Measurements from ENCODE around the gene TUBB8.
"Not testable (repeated sequence)": the region's sequence is repeated elsewhere in the genome, so short reads cannot be mapped to it uniquely, and the experiment has no call there.

DNA sequence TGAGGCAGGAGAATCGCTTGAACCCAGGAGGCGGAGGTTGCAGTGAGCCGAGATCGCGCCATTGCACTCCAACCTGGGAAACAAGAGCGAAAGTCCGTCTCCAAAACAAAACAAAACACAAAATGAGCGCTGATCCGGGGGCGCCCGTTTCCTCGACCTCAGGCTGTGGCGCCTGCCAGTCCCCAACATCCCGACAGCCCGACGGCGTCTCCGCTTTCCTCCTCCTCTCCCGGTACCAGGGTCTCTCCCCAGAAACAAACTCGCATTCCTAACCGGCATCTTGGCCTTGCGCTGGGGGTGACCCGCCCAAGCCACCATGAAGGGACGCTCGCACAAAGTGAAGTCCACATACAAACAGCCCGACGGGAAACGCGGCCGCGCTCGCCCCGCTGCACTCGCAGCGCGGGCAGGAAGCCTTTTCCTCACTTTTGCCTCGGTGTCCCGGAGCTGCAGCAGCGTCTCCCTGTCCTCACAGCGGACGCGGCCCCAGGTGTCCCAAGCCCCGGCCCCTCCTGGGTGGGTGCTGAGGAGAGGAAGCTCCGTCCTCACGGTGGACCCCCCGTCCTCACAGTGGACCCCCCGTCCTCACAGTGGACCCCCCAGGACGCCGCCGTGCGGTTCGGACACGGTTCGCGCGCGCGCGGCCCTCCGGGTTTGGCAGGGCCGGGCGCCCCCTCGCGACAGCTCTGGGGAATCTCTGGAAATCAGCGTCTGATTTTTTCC lies 24.6 kb upstream of the TUBB8 start:
- TF ChIP-seq, protein P1, sequence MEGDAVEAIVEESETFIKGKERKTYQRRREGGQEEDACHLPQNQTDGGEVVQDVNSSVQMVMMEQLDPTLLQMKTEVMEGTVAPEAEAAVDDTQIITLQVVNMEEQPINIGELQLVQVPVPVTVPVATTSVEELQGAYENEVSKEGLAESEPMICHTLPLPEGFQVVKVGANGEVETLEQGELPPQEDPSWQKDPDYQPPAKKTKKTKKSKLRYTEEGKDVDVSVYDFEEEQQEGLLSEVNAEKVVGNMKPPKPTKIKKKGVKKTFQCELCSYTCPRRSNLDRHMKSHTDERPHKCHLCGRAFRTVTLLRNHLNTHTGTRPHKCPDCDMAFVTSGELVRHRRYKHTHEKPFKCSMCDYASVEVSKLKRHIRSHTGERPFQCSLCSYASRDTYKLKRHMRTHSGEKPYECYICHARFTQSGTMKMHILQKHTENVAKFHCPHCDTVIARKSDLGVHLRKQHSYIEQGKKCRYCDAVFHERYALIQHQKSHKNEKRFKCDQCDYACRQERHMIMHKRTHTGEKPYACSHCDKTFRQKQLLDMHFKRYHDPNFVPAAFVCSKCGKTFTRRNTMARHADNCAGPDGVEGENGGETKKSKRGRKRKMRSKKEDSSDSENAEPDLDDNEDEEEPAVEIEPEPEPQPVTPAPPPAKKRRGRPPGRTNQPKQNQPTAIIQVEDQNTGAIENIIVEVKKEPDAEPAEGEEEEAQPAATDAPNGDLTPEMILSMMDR (IDR thresholded peaks at IDR 0.05), result not testable (repeated sequence)
- TF ChIP-seq POLR2A (IDR thresholded peaks at IDR 0.05), result not testable (repeated sequence)

All from lower leg skin (tissue), 3 donors.